Subcutaneous abdominal adipose tissue (tissue), 5 donors: Measurements from ENCODE around the gene FMNL2.
A peak's percentile ranks its signal among the peaks of the same experiment; 100 is the strongest.

Source experiments
- H3K27ac ChIP-seq: one replicate; pipeline ENCODE4 v1.7.0; 2013; ENCODE audit warnings: low read depth, mild to moderate bottlenecking, inconsistent platforms, low read length, moderate library complexity
- H3K27me3 ChIP-seq, 5 donors: one replicate each; pipeline ENCODE4 v1.7.0; 2013; ENCODE audit warnings: low read length in 5 of 5, inconsistent platforms in 1 of 5; ENCODE audit not compliant: control insufficient read depth in 5 of 5, insufficient read depth in 4 of 5
- H3K36me3 ChIP-seq, 5 donors: one replicate each; pipeline ENCODE4 v1.7.0; 2013; ENCODE audit warnings: low read length in 5 of 5; ENCODE audit not compliant: control insufficient read depth in 5 of 5, insufficient read depth in 5 of 5
- H3K4me1 ChIP-seq, 5 donors: one replicate each; pipeline ENCODE4 v1.7.0; 2013; ENCODE audit warnings: low read length in 5 of 5, mild to moderate bottlenecking in 3 of 5, moderate library complexity in 1 of 5; ENCODE audit not compliant: control insufficient read depth in 5 of 5, insufficient read depth in 5 of 5
- H3K4me3 ChIP-seq, 5 donors: one replicate each; pipeline ENCODE4 v1.7.0; 2013; ENCODE audit warnings: low read length in 5 of 5, low read depth in 1 of 5
- H3K9ac ChIP-seq, 5 donors: one replicate each; pipeline ENCODE4 v1.7.0; 2013; ENCODE audit warnings: low read length in 5 of 5, mild to moderate bottlenecking in 4 of 5, moderate library complexity in 3 of 5
- H3K9me3 ChIP-seq, 5 donors: one replicate each; pipeline ENCODE4 v1.7.0; 2013; ENCODE audit warnings: low read length in 5 of 5; ENCODE audit not compliant: control insufficient read depth in 5 of 5
- donor health status: healthy.
- donor health status: healthy.
- donor health status: healthy.
- donor health status: healthy.
- donor health status: healthy.

The FMNL2 gene

DNA sequence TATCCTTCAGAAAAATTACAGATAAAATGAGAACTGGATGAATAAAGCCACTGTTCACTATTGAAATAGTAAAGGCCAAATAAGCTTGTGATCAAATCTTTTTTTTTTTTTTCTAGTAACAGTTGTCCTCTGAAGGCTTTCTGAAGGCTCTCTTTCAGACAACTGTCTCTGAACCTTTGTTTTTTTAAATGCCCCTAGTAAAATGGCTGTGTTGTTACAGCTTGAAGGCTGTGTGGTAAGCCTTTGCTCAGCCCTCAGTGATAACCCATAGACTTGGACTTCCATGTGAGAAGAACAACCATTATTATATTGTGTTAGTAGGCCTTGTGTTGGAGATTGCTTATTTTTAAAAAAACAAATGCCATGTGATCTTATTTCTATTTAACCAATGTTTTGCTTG lies 17.6 kb downstream of the FMNL2 start:
- no peaks in the 10 kb centered on the region for H3K9me3 ChIP-seq

DNA sequence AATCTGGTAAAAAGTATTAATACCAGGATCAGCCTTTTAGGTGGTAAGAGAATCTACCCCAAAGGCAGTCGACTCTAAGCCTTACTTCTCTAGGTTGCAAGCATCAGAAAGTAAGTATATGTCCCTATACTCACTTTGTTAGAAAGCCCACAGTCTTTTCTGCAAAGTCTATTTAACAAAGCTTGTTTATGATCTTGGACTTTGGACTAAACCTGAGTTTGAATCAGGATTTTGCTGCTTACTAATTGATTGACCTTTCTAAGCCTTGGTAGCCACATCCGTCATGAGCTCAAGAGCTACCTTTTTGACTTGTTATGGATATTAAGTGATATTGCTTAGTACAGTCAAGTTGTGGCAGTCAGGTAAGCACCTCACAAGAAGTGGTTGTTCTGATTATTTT lies 18.4 kb downstream of the FMNL2 start:
- H3K27ac ChIP-seq = no peak overlapping the region
- H3K4me3 ChIP-seq = no peak overlapping the region
- peaks cover 0 to 2% (median 0%) of the 10 kb centered on the region in 5 donors for H3K36me3 ChIP-seq
- H3K9me3 ChIP-seq = no peaks in the 10 kb centered on the region
- peaks cover 0 to 19% (median 11%) of the 10 kb centered on the region in 5 donors for H3K4me1 ChIP-seq
- no peak overlapping the region for H3K9ac ChIP-seq
- no peaks in the 10 kb centered on the region for H3K27me3 ChIP-seq

More for the DNA sequence above, 17.6 kb downstream of the FMNL2 start:
- peaks cover 0 to 2% (median 0%) of the 10 kb centered on the region in 5 donors for H3K36me3 ChIP-seq
- no peak overlapping the region for H3K4me3 ChIP-seq
- H3K4me1 ChIP-seq = peaks cover 0 to 20% (median 13%) of the 10 kb centered on the region in 5 donors
- no peaks in the 10 kb centered on the region for H3K27me3 ChIP-seq
- no peak overlapping the region for H3K9ac ChIP-seq
- H3K27ac ChIP-seq = no peak overlapping the region

DNA sequence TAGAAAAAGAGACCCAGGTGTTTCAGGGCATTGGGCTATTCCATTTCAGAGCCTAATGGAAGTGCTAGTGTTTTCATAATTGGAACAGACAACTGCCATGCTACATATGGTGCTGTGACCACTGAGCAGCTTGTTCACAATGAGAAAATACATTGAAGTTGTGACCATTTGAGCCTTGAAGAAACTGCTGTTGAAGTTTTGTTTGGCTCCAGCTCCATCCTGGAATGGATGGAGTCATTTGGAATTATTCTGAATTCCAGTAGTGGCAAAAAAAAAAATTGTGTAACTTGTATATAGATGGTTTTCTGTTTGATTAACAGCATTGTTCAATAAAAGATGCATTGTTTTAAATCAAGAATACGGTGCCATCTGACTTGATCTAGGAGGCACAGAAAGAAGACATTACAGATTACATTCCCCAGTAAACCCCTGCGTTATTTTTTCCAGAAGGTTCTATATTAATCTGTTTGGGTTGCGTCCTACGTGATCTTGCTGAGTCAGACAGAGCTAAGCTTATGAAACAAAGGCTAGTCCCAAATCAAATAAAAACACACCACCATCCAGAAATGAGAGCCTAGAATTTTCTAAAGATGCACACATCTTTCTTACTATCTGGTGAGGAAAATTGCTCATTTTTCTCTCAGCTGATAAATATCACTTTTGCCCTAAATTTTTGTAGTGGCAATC lies 19.2 kb downstream of the FMNL2 start:
- H3K36me3 ChIP-seq = peaks cover 0 to 2% (median 0%) of the 10 kb centered on the region in 5 donors
- H3K27me3 ChIP-seq = no peaks in the 10 kb centered on the region
- H3K4me1 ChIP-seq = peaks cover 0 to 19% (median 11%) of the 10 kb centered on the region in 5 donors
- H3K9me3 ChIP-seq = no peaks in the 10 kb centered on the region
- no peak overlapping the region for H3K9ac ChIP-seq
- no peak overlapping the region for H3K4me3 ChIP-seq
- H3K27ac ChIP-seq = peak overlapping the region; percentile 55

DNA sequence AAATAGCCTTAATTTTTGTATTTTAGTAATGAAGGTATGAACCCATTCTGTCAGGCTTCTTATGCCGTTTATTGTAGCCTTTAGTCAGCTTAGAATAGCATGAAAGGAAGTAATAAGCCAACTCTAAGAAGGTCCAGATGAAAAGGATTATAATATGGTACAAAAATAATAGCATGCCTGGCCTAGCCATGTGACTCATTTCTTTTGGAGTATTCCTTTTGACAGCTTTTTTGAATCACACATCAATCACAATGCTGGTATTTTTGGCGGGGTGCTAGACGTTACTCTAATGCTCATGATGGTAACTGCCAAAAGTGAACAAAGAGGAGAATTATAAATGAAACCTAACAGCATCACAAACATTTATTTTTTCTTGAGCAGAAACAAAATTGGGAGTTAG lies 19.9 kb downstream of the FMNL2 start:
- H3K9me3 ChIP-seq = no peaks in the 10 kb centered on the region
- H3K4me1 ChIP-seq = peaks cover 0 to 19% (median 11%) of the 10 kb centered on the region in 5 donors
- no peak overlapping the region for H3K9ac ChIP-seq
- H3K4me3 ChIP-seq = no peak overlapping the region
- H3K36me3 ChIP-seq = peaks cover 0 to 2% (median 0%) of the 10 kb centered on the region in 5 donors
- H3K27ac ChIP-seq = peak overlapping the region; percentile 55
- no peaks in the 10 kb centered on the region for H3K27me3 ChIP-seq

DNA sequence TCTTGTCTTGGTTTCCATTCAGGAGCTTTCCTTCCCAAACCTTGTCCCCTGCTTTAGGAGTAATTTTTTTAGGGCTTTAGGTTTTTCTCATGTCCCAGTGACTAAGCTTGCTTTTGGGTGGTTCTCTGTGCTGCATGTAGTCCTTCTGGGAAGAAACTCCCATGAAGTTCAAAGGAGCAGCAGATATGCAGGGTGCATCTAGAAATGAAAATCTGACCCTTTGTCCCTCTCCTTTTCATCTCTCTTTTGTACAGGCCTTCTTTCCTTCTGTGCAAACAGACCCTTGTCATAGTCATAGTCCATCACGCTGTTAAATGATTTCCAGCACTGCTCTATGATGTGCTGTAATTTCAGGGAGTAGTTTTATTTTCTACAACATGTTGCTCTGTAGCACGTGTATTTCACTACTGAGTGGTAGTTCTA lies 20.4 kb downstream of the FMNL2 start:
- no peaks in the 10 kb centered on the region for H3K27me3 ChIP-seq

DNA sequence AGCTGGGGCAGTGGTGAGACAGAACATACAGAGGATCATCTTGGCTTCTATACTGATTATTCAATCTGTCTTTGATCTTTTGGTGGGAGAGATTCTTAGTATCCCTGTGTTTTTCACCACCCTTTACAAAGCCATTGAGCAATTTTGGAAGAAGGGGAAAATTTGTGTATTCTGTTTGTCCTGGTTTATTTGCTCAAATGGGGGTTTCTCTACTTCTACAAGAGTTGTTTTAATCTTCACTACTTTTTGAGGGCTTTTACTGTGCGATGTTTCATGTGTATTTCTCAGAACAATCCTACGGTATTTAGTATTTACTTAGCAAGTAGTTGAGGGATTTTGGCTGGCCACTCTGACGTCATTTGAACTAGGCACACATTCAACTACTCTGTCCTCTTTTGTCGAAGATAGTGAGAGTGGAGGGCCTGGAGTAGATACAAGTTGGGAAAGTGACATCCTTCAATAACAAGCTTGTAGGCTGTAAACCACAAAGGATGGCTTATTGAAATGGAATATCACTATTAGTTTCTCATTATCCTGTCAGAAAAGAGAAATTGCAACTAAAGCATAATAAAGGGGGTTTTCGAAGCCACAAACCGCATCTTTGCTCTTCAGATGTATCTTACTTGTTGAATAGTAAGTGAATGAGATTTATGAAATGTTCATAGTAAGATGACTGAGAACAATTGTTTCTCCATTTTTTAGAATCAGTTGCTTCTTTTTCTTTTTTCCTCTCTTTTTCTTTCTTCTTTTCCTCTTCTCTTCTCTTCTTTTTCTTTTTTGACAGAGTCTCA lies 24.8 kb downstream of the FMNL2 start:
- H3K4me1 ChIP-seq = peaks cover 0 to 12% (median 5%) of the 10 kb centered on the region in 5 donors

More for the DNA sequence above, 20.4 kb downstream of the FMNL2 start:
- Histone ChIP-seq H3K27ac (peak overlapping the region; percentile 55), H3K4me3 (no peak overlapping the region), H3K9me3 (no peaks in the 10 kb centered on the region), H3K36me3 (peaks cover 0 to 2% (median 0%) of the 10 kb centered on the region in 5 donors), H3K9ac (no peak overlapping the region), H3K4me1 (peaks cover 0 to 19% (median 11%) of the 10 kb centered on the region in 5 donors)

DNA sequence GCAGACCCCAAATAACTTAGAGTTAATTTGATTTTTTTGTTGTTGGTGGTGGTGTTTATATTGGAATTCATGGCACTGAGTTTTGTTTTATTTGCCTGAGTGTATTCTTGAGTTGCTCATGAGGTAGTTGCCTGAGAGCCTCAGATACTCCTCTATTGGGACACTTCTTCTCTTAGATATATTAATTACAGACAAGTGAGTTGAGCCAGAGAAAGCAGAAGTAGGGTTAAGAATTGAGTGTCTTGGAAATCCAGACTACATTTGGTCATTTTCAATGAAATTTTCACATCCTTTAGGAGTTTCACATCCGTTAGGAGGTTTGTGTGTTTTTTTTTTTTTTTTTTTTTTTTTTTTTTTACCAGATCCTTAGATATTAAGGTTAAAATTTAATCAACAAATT lies 29.0 kb downstream of the FMNL2 start:
- Histone ChIP-seq H3K27me3 (no peaks in the 10 kb centered on the region), H3K27ac (no peak overlapping the region)

More for the DNA sequence above, 24.8 kb downstream of the FMNL2 start:
- Histone ChIP-seq H3K9ac (no peak overlapping the region), H3K9me3 (no peaks in the 10 kb centered on the region), H3K4me3 (no peak overlapping the region), H3K27me3 (no peaks in the 10 kb centered on the region), H3K27ac (no peak overlapping the region), H3K36me3 (no peaks in the 10 kb centered on the region)

DNA sequence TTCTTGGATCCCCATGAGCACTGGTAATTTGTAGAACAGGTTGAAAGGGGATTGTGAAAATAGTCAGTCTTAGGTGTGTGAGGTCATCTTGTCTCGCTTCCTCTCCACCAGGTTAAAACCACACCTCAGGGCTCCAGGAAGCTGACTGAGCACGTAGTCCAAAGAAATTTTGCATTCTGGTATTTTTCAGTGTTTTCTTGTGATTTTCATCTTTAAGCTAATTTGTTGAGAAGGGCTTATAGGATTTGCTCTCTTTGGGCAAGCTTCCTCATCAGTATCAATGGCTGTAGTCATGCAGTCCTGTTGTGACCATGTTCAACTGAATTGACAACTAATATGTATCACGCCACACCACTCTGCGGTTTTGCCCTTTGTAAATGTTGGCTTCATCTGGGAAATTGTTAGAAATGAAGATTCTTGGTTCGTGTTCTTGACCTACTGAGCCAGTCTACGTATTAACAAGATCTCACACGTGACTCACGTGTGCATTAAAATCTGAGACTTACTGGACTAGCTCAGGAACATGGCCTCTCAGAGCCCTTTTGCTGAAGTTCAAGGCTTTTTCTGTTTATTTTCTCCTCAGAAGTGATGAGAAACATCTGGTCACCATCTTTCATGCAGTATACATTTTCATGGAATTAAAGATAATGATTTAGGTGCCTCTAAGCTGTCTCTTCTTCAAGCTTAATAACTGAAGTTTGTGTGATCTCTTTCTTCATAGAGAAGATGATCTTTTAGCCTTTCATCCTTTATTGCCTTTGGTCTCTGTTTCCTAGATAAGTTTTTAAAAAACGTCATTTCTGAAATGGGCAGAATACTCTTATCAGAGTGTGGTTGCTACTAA lies 32.8 kb downstream of the FMNL2 start:
- H3K4me1 ChIP-seq = peaks cover 0 to 4% (median 0%) of the 10 kb centered on the region in 5 donors
- no peaks in the 10 kb centered on the region for H3K9me3 ChIP-seq
- H3K27ac ChIP-seq = no peak overlapping the region
- no peak overlapping the region for H3K9ac ChIP-seq
- no peaks in the 10 kb centered on the region for H3K27me3 ChIP-seq
- H3K36me3 ChIP-seq = no peaks in the 10 kb centered on the region
- no peak overlapping the region for H3K4me3 ChIP-seq

More for the DNA sequence above, 29.0 kb downstream of the FMNL2 start:
- Histone ChIP-seq H3K4me1 (peaks cover 0 to 2% (median 0%) of the 10 kb centered on the region in 5 donors), H3K4me3 (no peak overlapping the region), H3K36me3 (no peaks in the 10 kb centered on the region), H3K9ac (no peak overlapping the region), H3K9me3 (no peaks in the 10 kb centered on the region)

DNA sequence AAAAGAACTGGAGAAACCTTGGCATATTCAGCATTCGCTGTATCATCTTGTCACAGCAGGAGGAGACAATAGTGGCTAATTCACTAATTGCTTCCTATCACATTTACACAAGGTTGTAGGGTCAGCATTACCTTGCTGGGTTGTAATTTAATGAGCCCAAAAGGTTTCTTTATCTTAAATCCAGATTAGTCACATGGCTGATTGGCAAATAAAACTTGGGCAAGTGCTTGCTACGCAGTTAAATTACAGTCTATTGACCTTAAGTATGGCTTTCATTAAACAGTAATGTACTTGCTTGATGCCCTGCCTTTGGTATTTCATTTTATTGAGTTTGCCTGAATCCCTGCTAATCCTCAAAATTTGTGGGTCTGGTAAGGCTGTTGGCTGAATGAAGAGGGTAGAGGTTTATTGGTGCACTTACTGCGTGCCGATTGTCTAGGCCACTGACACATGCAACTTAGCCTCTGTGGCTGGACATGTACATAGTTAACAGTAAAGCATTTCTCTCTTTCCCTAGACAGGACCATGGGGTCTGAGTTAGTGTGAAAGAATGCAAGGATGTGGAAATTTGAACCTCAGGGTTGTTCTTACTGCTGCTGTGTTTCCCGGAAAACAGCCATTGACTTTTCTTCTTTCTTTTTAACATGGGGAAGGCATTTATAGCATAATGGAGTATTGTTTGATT lies 34.3 kb downstream of the FMNL2 start:
- Histone ChIP-seq H3K27me3 (no peaks in the 10 kb centered on the region), H3K9me3 (no peaks in the 10 kb centered on the region), H3K4me3 (no peak overlapping the region), H3K36me3 (no peaks in the 10 kb centered on the region), H3K9ac (no peak overlapping the region), H3K27ac (no peak overlapping the region), H3K4me1 (peaks cover 0 to 4% (median 0%) of the 10 kb centered on the region in 5 donors)
